ENCODE measurements around the gene HERC2.

- no peak for TF ChIP-seq CTCF (conservative IDR thresholded peaks at IDR 0.05 in 1 of 2, IDR thresholded peaks at IDR 0.05 in 1 of 2; ENCODE audit: extremely low read depth in 1 of 2, insufficient read depth in 1 of 2, low read depth in 1 of 2, low read length in 2 of 2)
- TF ChIP-seq EZH2 (IDR thresholded peaks at IDR 0.05; ENCODE audit: borderline replicate concordance, low read length), result no peak
Observed at GRCh38 chr15:28167042-28167441, 154.9 kb downstream of the HERC2 start.

Measured in mammary epithelial cell (primary cell).